Breast epithelium (tissue), 3 donors: ENCODE results near the gene STXBP5L.

Source experiments
- POLR2A ChIP-seq: fragments of 450-650 bp; IDR thresholded peaks from one replicate; pipeline ENCODE4 v1.6.1; 2016; ENCODE audit warnings: antibody characterized with exemption, mild to moderate bottlenecking, moderate library complexity
- POLR2AphosphoS5 ChIP-seq, 3 donors: sonication (generic); formaldehyde crosslinking; IDR thresholded peaks; one replicate each; pipeline ENCODE4 v1.6.1; 2017; ENCODE audit warnings: antibody characterized with exemption in 3 of 3
- TF ChIP-seq, protein P1 (sequence below), 3 donors: fragments of 450-650 bp; IDR thresholded peaks; one replicate each; pipeline ENCODE4 v1.5.1; 2016 to 2017; ENCODE audit warnings: antibody characterized with exemption in 3 of 3, mild to moderate bottlenecking in 3 of 3, moderate library complexity in 3 of 3

DNA sequence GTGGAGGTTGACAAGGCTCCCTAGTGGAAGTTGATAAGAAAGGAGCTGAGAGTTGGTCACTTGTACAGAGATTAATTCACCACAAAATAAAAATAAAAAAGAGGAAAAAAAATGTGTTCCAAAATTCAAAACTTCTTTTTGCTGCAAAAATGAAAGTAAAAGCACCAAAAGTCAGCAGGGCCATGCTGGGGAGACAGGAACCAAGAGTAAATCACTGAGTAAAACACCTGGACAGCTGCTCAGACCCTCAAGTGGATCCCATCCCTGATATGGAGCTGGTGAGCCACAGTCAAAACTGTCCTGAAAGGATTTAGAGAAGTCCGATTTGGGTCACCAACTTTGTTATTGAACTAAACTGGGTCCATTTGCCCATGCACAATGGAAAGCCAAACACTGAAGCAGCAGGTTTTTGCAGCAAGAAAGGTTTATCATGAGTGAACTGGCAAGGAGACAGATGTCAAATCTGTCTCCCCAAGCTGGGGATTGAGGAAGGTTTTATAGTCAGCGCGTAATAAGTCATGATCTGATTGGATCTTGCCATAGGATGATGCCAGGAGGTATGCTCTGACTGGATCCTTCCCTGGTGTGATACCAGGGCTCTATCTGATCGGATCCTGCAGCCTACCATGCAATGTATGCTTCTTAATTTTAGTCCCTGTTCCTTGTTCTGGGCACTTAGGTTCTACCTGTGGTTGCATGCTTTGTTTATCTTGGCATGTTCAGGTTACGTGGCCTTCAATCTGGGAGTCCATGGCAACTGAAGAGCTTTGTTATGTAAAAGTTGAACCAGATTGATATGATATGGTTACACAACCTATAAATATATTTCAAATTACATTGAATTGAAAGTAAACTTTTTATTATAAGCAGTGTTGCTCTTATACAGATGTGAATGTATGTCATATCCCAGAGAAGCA, 324.6 kb downstream of the STXBP5L start:
- TF ChIP-seq, protein P1, sequence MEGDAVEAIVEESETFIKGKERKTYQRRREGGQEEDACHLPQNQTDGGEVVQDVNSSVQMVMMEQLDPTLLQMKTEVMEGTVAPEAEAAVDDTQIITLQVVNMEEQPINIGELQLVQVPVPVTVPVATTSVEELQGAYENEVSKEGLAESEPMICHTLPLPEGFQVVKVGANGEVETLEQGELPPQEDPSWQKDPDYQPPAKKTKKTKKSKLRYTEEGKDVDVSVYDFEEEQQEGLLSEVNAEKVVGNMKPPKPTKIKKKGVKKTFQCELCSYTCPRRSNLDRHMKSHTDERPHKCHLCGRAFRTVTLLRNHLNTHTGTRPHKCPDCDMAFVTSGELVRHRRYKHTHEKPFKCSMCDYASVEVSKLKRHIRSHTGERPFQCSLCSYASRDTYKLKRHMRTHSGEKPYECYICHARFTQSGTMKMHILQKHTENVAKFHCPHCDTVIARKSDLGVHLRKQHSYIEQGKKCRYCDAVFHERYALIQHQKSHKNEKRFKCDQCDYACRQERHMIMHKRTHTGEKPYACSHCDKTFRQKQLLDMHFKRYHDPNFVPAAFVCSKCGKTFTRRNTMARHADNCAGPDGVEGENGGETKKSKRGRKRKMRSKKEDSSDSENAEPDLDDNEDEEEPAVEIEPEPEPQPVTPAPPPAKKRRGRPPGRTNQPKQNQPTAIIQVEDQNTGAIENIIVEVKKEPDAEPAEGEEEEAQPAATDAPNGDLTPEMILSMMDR (IDR thresholded peaks at IDR 0.05), result no peak
- no peak for TF ChIP-seq POLR2A
- TF ChIP-seq POLR2AphosphoS5 (IDR thresholded peaks at IDR 0.05), result no peak
